Trophoblast cell (in vitro differentiated cells and primary cell): ENCODE results near the gene SMYD3.

Experiments
- DNase-seq, 2 donors: peaks; one replicate each; pipeline ENCODE4 v3.0.0-alpha.2; 2016
- H2AFZ ChIP-seq: 2 replicates; pipeline ENCODE4 v1.6.1; 2013; ENCODE audit warnings: low read length, moderate library complexity, mild to moderate bottlenecking; ENCODE audit not compliant: insufficient read depth, poor library complexity
- H2AK5ac ChIP-seq: 2 replicates; pipeline ENCODE4 v1.6.1; 2013; ENCODE audit warnings: mild to moderate bottlenecking, low read length
- H2BK120ac ChIP-seq: 2 replicates; pipeline ENCODE4 v1.6.1; 2013; ENCODE audit warnings: low read length, mild to moderate bottlenecking, moderate library complexity; ENCODE audit not compliant: insufficient read depth, poor library complexity
- H2BK12ac ChIP-seq: 2 replicates; pipeline ENCODE4 v1.6.1; 2013; ENCODE audit warnings: mild to moderate bottlenecking, low read length, moderate library complexity
- H2BK5ac ChIP-seq: 2 replicates; pipeline ENCODE4 v1.6.1; 2013; ENCODE audit warnings: low read length, low read depth, moderate library complexity, mild to moderate bottlenecking; ENCODE audit not compliant: poor library complexity
- H3K14ac ChIP-seq: 2 replicates; pipeline ENCODE4 v1.6.1; 2013; ENCODE audit warnings: mild to moderate bottlenecking, low read length
- H3K18ac ChIP-seq: 2 replicates; pipeline ENCODE4 v1.6.1; 2013; ENCODE audit warnings: mild to moderate bottlenecking, low read length
- H3K23ac ChIP-seq: 2 replicates; pipeline ENCODE4 v1.6.1; 2013; ENCODE audit warnings: low read length
- H3K27ac ChIP-seq: 2 replicates; pipeline ENCODE4 v1.5.1; 2013; ENCODE audit warnings: low read depth, mild to moderate bottlenecking, inconsistent platforms, low read length, moderate library complexity
- H3K27me3 ChIP-seq: 2 replicates; pipeline ENCODE4 v1.6.1; 2013; ENCODE audit warnings: inconsistent platforms, mild to moderate bottlenecking, low read length, moderate library complexity; ENCODE audit not compliant: insufficient read depth
- H3K36me3 ChIP-seq, 2 experiments: 1 replicate in 1 of 2; 2 replicates in 1 of 2; pipeline ENCODE4 v1.6.1; 2013; ENCODE audit warnings: low read length in 2 of 2, mild to moderate bottlenecking in 2 of 2, moderate library complexity in 1 of 2; ENCODE audit not compliant: insufficient read depth in 2 of 2, control insufficient read depth in 1 of 2
- H3K4ac ChIP-seq: 2 replicates; pipeline ENCODE4 v1.6.1; 2013; ENCODE audit warnings: low read depth, mild to moderate bottlenecking, low read length, moderate library complexity
- H3K4me1 ChIP-seq, 2 experiments: 1 replicate in 1 of 2; 2 replicates in 1 of 2; pipeline ENCODE4 v1.6.1; 2013; ENCODE audit warnings: low read length in 2 of 2, mild to moderate bottlenecking in 2 of 2, moderate library complexity in 1 of 2; ENCODE audit not compliant: insufficient read depth in 2 of 2, control insufficient read depth in 1 of 2
- H3K4me2 ChIP-seq: 2 replicates; pipeline ENCODE4 v1.6.1; 2013; ENCODE audit warnings: inconsistent platforms, mild to moderate bottlenecking, low read length, moderate library complexity
- H3K4me3 ChIP-seq: 2 replicates; pipeline ENCODE4 v1.5.1; 2013; ENCODE audit warnings: mild to moderate bottlenecking, low read depth, low read length, inconsistent platforms
- H3K79me1 ChIP-seq: one replicate; pipeline ENCODE4 v1.6.1; 2013; ENCODE audit warnings: low read length
- H3K79me2 ChIP-seq: 2 replicates; pipeline ENCODE4 v1.6.1; 2013; ENCODE audit warnings: low read length, mild to moderate bottlenecking; ENCODE audit not compliant: control insufficient read depth, insufficient read depth, poor library complexity
- H3K9ac ChIP-seq: 2 replicates; pipeline ENCODE4 v1.6.1; 2013; ENCODE audit warnings: mild to moderate bottlenecking, low read length
- H3K9me3 ChIP-seq: 2 replicates; pipeline ENCODE4 v1.6.1; 2013; ENCODE audit warnings: low read depth, mild to moderate bottlenecking, control low read depth, inconsistent platforms, low read length; ENCODE audit not compliant: insufficient read depth
- H4K12ac ChIP-seq: 2 replicates; pipeline ENCODE4 v1.6.1; 2013; ENCODE audit warnings: low read depth, mild to moderate bottlenecking, low read length, moderate library complexity
- H4K8ac ChIP-seq: 2 replicates; pipeline ENCODE4 v1.6.1; 2013; ENCODE audit warnings: low read depth, mild to moderate bottlenecking, low read length, moderate library complexity
- H4K91ac ChIP-seq: one replicate; pipeline ENCODE4 v1.6.1; 2013; ENCODE audit warnings: low read depth, mild to moderate bottlenecking, low read length, moderate library complexity
- WGBS: extraction: QIAGEN DNeasy Blood & Tissue Kit; methylation state at CpG from one replicate; pipeline ENCODE4 v1.1.7; 2013; ENCODE audit warnings: missing lambda C conversion rate; ENCODE audit not compliant: insufficient read length, insufficient coverage; ENCODE audit errors: extremely low coverage; 5-methylcytosine and 5-hydroxymethylcytosine counted together

SMYD3 gene

GRCh38 chr1:246106342-246106763 is 400.7 kb downstream of the SMYD3 start:
- no peak overlapping the region for H3K4me3 ChIP-seq
- no peak overlapping the region for H4K8ac ChIP-seq
- no peaks in the 10 kb centered on the region for H3K27me3 ChIP-seq
- no peak overlapping the region for H3K4me2 ChIP-seq
- no peak overlapping the region for H3K4ac ChIP-seq
- H2BK12ac ChIP-seq, result no peak overlapping the region
- H3K27ac ChIP-seq, result no peak overlapping the region
- H3K23ac ChIP-seq, result no peak overlapping the region
- no peak for DNase-seq
- H4K91ac ChIP-seq, result no peak overlapping the region
- no peak overlapping the region for H4K12ac ChIP-seq
- peaks cover 3% of the 10 kb centered on the region in 2 experiments for H3K4me1 ChIP-seq
- no CpG with 5 or more reads among the region's 5 CpGs for WGBS
- H2BK5ac ChIP-seq, result no peak overlapping the region
- H2BK120ac ChIP-seq, result no peak overlapping the region
- H3K36me3 ChIP-seq, result peaks cover 2% of the 10 kb centered on the region in 2 experiments
- H3K9ac ChIP-seq, result no peak overlapping the region
- no peak overlapping the region for H2AFZ ChIP-seq
- no peak overlapping the region for H3K14ac ChIP-seq
- no peaks in the 10 kb centered on the region for H3K79me2 ChIP-seq
- no peak overlapping the region for H2AK5ac ChIP-seq
- H3K9me3 ChIP-seq, result peaks cover 4% of the 10 kb centered on the region
- H3K18ac ChIP-seq, result no peak overlapping the region
- H3K79me1 ChIP-seq, result peaks cover 4% of the 10 kb centered on the region

GRCh38 chr1:246104927-246105326 is 402.2 kb downstream of the SMYD3 start:
- no peak for DNase-seq
- no peak overlapping the region for H3K18ac ChIP-seq
- H3K27ac ChIP-seq, result no peak overlapping the region
- H3K27me3 ChIP-seq, result no peaks in the 10 kb centered on the region
- no peak overlapping the region for H2AFZ ChIP-seq
- no peak overlapping the region for H3K4ac ChIP-seq
- H3K9me3 ChIP-seq, result no peaks in the 10 kb centered on the region
- H3K23ac ChIP-seq, result no peak overlapping the region
- H3K79me1 ChIP-seq, result peaks cover 2% of the 10 kb centered on the region
- no peak overlapping the region for H2BK5ac ChIP-seq
- H3K14ac ChIP-seq, result no peak overlapping the region
- no peak overlapping the region for H3K4me3 ChIP-seq
- H3K79me2 ChIP-seq, result no peaks in the 10 kb centered on the region
- H2BK120ac ChIP-seq, result no peak overlapping the region
- H4K8ac ChIP-seq, result no peak overlapping the region
- H3K4me2 ChIP-seq, result no peak overlapping the region
- H4K91ac ChIP-seq, result no peak overlapping the region
- no peak overlapping the region for H2BK12ac ChIP-seq
- H3K9ac ChIP-seq, result no peak overlapping the region
- no peaks in the 10 kb centered on the region for H3K36me3 ChIP-seq
- no peak overlapping the region for H2AK5ac ChIP-seq
- no peak overlapping the region for H4K12ac ChIP-seq
- peaks cover 3% of the 10 kb centered on the region in 2 experiments for H3K4me1 ChIP-seq
- WGBS, result no CpG with 5 or more reads among the region's 5 CpGs

GRCh38 chr1:246099570-246099969 is 407.5 kb downstream of the SMYD3 start:
- Histone ChIP-seq H3K4me2 (no peak overlapping the region), H3K9ac (no peak overlapping the region), H3K14ac (no peak overlapping the region), H3K4ac (no peak overlapping the region), H3K23ac (no peak overlapping the region), H3K9me3 (no peaks in the 10 kb centered on the region), H4K12ac (no peak overlapping the region), H3K36me3 (no peaks in the 10 kb centered on the region), H3K27ac (no peak overlapping the region), H2BK12ac (no peak overlapping the region), H2BK5ac (no peak overlapping the region), H3K27me3 (no peaks in the 10 kb centered on the region), H3K79me2 (no peaks in the 10 kb centered on the region), H2AK5ac (no peak overlapping the region), H3K4me3 (no peak overlapping the region), H4K8ac (no peak overlapping the region), H3K4me1 (no peaks in the 10 kb centered on the region), H3K18ac (no peak overlapping the region), H2BK120ac (no peak overlapping the region), H3K79me1 (no peaks in the 10 kb centered on the region), H2AFZ (no peak overlapping the region), H4K91ac (no peak overlapping the region)
- WGBS, result no CpG with 5 or more reads among the region's 3 CpGs
- DNase-seq, result no peak

DNA sequence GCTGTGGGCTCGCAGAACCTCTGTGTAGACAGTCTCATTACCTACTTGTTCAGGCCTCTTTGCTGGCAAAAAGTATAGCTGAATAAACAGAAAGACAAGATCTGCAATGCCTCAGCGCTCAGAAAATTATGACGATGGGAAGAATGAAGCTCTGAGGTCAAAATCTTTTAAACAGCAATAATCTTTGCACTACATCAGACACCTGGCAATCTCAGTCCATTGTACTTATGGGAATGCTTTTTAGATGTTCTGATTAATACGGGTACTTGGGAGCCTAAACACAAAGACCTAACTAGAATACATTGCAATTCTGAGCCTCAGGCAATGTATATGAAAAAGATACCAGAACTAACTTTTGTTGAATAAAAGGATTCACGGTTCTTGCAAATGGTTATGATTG is 410.7 kb downstream of the SMYD3 start:
- Histone ChIP-seq H4K91ac (no peak overlapping the region), H3K79me1 (no peaks in the 10 kb centered on the region), H2BK120ac (no peak overlapping the region), H3K4me3 (no peak overlapping the region), H3K4me2 (no peak overlapping the region), H3K18ac (no peak overlapping the region), H2BK5ac (no peak overlapping the region), H2BK12ac (no peak overlapping the region), H3K4me1 (no peaks in the 10 kb centered on the region), H3K4ac (no peak overlapping the region), H3K27me3 (no peaks in the 10 kb centered on the region), H2AK5ac (no peak overlapping the region), H3K23ac (no peak overlapping the region), H3K36me3 (no peaks in the 10 kb centered on the region), H4K8ac (no peak overlapping the region), H3K14ac (no peak overlapping the region), H3K79me2 (no peaks in the 10 kb centered on the region), H3K9ac (no peak overlapping the region), H3K27ac (no peak overlapping the region), H2AFZ (no peak overlapping the region), H3K9me3 (no peaks in the 10 kb centered on the region), H4K12ac (no peak overlapping the region)
- DNase-seq, result peak; percentile 76 to 92
- no CpG with 5 or more reads among the region's 5 CpGs for WGBS
